ENCODE measurements around the gene LAGE3. TPM values are rescaled to one million over a fixed set of nuclear protein-coding genes. Genes with fewer than 3 reads are reported as not detected.

The LAGE3 gene
- total and polyA plus RNA-seq, 2 of the 13 experiments (the other 11 are each of a cell fraction or from before 2014, with no cell fraction given) = 7.6 to 12.7 TPM

GRCh38 chrX:154437971-154438893 is 40.8 kb downstream of the LAGE3 start:
- FAIRE-seq (no peak), DNase-seq (ENCODE audit: low spot score) (no peak), ATAC-seq (no peak)
- peak overlapping the region; percentile 60 for H3K9ac ChIP-seq (ENCODE audit: insufficient read depth, low read depth, low read length)
- no peaks in the 10 kb centered on the region for H4K20me1 ChIP-seq (ENCODE audit: insufficient read depth, low read length)
- in situ Hi-C loops (cut with HindIII; ENCODE audit: extremely low pct_ligation_motif_present, low pct_unique_long_range_greater_than_20kb) = no loop called here
- no peaks in the 10 kb centered on the region for H3K9me3 ChIP-seq (ENCODE audit: low read length)
- BruUV-seq (replicated peaks) = no TSS peak
- ChIA-PET POLR2A (no interaction called here), CTCF (ENCODE audit: low intra/inter-chr PET ratio, low total read pairs) (no interaction called here)
- peaks cover 14% of the 10 kb centered on the region for H3K79me2 ChIP-seq (ENCODE audit: insufficient read depth, low read length)
- H3K4me1 ChIP-seq (ENCODE audit: insufficient read depth, low read length) = peaks cover 8% of the 10 kb centered on the region
- WGBS (ENCODE audit: low lambda C conversion rate) = 78% methylated on average over 20 of the region's 28 CpGs
- no peak overlapping the region for H3K27ac ChIP-seq (ENCODE audit: extremely low read length, insufficient read depth, low read length)
- peak overlapping the region; percentile 54 to 87 (median 72); a peak in 5 of 6 replicates for H3K4me3 ChIP-seq (replicated peaks in 1 of 3; ENCODE audit: insufficient read depth in 1 of 3, low read depth in 2 of 3, low read length in 3 of 3)
- peak overlapping the region; percentile 74 for H3K4me2 ChIP-seq (ENCODE audit: low read depth, low read length)
- no peak for TF ChIP-seq GMEB1 (CRISPR knock-in tag; IDR thresholded peaks at IDR 0.05; ENCODE audit: borderline replicate concordance)
- no peaks in the 10 kb centered on the region for H3K27me3 ChIP-seq (ENCODE audit: control insufficient read depth in 1 of 2, insufficient read depth in 2 of 2, low read length in 2 of 2)
- H2AFZ ChIP-seq (ENCODE audit: low read length) = no peak overlapping the region
- intact Hi-C loops (cut with micrococcal nuclease; ENCODE audit: unreplicated experiment) = no loop called here
- H3K36me3 ChIP-seq (replicated peaks in 1 of 2; ENCODE audit: control insufficient read depth in 1 of 2, insufficient read depth in 2 of 2, low read length in 2 of 2) = peaks cover 0 to 2% of the 10 kb centered on the region in 2 experiments; a peak in 3 of 5 replicates

- no CpG with 5 or more reads among the region's 93 CpGs for WGBS (ENCODE audit: low lambda C conversion rate)
- Histone ChIP-seq H3K36me3 (replicated peaks in 1 of 2; ENCODE audit: control insufficient read depth in 1 of 2, insufficient read depth in 2 of 2, low read length in 2 of 2) (no peaks in the 10 kb centered on the region; a peak in 3 of 5 replicates), H2AFZ (ENCODE audit: low read length) (no peak within 1 kb of the TSS), H3K4me3 (replicated peaks in 1 of 3; ENCODE audit: insufficient read depth in 1 of 3, low read depth in 2 of 3, low read length in 3 of 3) (peak within 1 kb of the TSS; percentile 54 to 87 (median 72); a peak in 5 of 6 replicates), H3K4me1 (ENCODE audit: insufficient read depth, low read length) (peaks cover 8% of the 10 kb centered on the region), H3K27ac (ENCODE audit: extremely low read length, insufficient read depth, low read length) (peak within 1 kb of the TSS; percentile 46), H3K79me2 (ENCODE audit: insufficient read depth, low read length) (peaks cover 14% of the 10 kb centered on the region), H4K20me1 (ENCODE audit: insufficient read depth, low read length) (no peaks in the 10 kb centered on the region), H3K9me3 (ENCODE audit: low read length) (no peaks in the 10 kb centered on the region), H3K9ac (ENCODE audit: insufficient read depth, low read depth, low read length) (peak within 1 kb of the TSS; percentile 60), H3K4me2 (ENCODE audit: low read depth, low read length) (peak within 1 kb of the TSS; percentile 74), H3K27me3 (ENCODE audit: control insufficient read depth in 1 of 2, insufficient read depth in 2 of 2, low read length in 2 of 2) (no peaks in the 10 kb centered on the region)
- no TSS peak for BruUV-seq (replicated peaks)
- POLR2A ChIA-PET = no interaction called here
- intact Hi-C loops (cut with micrococcal nuclease; ENCODE audit: unreplicated experiment) = no loop called here
- in situ Hi-C loops (cut with HindIII; ENCODE audit: extremely low pct_ligation_motif_present, low pct_unique_long_range_greater_than_20kb) = no loop called here
- FAIRE-seq (no peak), DNase-seq (ENCODE audit: low spot score) (no peak), ATAC-seq (peak; percentile 65)
- CTCF ChIA-PET (ENCODE audit: low intra/inter-chr PET ratio, low total read pairs) = no interaction called here
- TF ChIP-seq RBFOX2 (IDR thresholded peaks at IDR 0.05; ENCODE audit: low read depth, low read length) (peak; percentile 72), HOXA3 (CRISPR knock-in tag; IDR thresholded peaks at IDR 0.05) (peak; percentile 81), WIZ (CRISPR knock-in tag; IDR thresholded peaks at IDR 0.05) (no peak), MYC (CRISPR knock-in tag; IDR thresholded peaks at IDR 0.05; ENCODE audit: borderline replicate concordance) (peak; percentile 29; the same call in 1 of the 2 replicates), HNRNPLL (IDR thresholded peaks at IDR 0.05; ENCODE audit: low read depth, low read length, poor library complexity, severe bottlenecking) (peak; percentile 20), ATF7-NPFF (CRISPR knock-in tag; IDR thresholded peaks at IDR 0.05; ENCODE audit: low read depth) (peak; percentile 34; the same call in 1 of the 2 replicates), SATB2 (CRISPR knock-in tag; IDR thresholded peaks at IDR 0.05) (no peak), PHF8 (CRISPR knock-in tag; IDR thresholded peaks at IDR 0.05) (peak; percentile 47; the same call in 1 of the 2 replicates), U2AF1 (optimal IDR thresholded peaks at IDR 0.05; ENCODE audit: low read depth, low read length) (no peak), NR2F6 (IDR thresholded peaks at IDR 0.05) (no peak), NR2F6 (CRISPR knock-in tag; IDR thresholded peaks at IDR 0.05) (no peak), ATF7 (IDR thresholded peaks at IDR 0.05) (no peak), ATF7 (CRISPR knock-in tag; IDR thresholded peaks at IDR 0.05) (no peak), ELF1 (CRISPR knock-in tag; IDR thresholded peaks at IDR 0.05) (no peak)
These were observed 41.9 kb downstream of the LAGE3 start, which contains the start of gene GDI1 for GRCh38 chrX:154436983-154437752. GDI1 (plus strand) TSS chrX:154437154; CDS start chrX:154437255, 101 bp downstream.
